GM18499 (cell line): ENCODE data around the gene DAAM1.

ENCODE experiments used
- ATAC-seq: cut with Tn5 transposase; IDR thresholded peaks from one replicate; pipeline ENCODE4 v1.9.1; 2021; ENCODE audit warnings: moderate number of reproducible peaks; ENCODE audit not compliant: insufficient read depth, unreplicated experiment

Gene DAAM1

DNA sequence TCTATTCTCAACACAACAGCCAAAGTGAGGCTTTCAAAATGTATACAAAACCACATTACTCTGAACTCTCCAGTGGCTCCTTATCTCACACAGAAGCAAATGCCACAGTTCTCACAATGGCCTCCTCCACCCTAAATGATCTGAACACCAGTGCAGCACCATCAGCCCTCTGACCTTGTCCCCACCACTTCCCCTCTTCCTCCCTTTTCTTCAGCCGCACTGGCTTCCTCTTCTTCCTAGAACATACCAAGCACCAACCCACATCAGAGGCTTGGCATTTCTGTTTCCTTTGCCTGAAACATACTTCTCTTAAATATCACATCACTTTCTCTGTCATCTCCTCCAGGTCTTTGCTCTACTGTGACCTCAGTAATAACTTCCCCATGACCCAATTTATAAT, 210.4 kb downstream of the DAAM1 start:
- ATAC-seq = no peak

DNA sequence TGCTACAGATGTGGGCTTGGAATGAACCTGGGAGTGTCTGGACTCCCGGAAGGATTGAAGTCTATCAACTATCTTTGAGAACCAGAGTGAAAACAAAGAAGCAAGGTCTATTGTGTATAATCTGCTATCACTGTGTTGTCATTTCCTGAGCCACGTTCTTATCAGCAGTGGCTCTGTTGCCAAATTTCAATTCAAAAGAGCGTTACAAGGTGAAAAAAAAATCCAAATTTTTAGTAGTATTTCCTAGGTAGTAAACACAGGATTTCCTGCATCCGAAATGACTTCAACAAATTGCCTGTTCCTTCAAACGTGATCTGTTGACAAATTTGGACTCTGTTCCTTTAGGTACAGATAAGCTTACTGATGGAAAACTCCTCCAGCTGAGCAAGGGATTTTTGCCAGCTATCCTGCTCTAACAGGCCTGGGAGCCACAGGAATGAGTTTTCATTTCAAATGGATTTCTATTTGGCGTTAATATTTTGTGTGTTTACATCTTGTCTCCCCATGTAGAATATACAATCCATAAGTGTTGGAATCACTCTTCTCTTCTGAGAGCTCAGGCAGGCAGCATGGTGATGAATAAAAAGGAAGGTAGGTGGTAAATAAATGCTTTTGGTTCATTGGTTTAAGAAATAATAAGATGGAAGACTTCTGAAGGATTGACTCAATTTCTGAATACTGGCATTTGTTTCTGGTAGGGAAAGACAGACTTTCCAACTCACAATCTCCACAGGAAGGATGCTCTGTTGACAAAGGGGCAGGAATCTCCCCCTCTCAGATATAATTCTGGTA, 218.2 kb downstream of the DAAM1 start:
- ATAC-seq = no peak

DNA sequence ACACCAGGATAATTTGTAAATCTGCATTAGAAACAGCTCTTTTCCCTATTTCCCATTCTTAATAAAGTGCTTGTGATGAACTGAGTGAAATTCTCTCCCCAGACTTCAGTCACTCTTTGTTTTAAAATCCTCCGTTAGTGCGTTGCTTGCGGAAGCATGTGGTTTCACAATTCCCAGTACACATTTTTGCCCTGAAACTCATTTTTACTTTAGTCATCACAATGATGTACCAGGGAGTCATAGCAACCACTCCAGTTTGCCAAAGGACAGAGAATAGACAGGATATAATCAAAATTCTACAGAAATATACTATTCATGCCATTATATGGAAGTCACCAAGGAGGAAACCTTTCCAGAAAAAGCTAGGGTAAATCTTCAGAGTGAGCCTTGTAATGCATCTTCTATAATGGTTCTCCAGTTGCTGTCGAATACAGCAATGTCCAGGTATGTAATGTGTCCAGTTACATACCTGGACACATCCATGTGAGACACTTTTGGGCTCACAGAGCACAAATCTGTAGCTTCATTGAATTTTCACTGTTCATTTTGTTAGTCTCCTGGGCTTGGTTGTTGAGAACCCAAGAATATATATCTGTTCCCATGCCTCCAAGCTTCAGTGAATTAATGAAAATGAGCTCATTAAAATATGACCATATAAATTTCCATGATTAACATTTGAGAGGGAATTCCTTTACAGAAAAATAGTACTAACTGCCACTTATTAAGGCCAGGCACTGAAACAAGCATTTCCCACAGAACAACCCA, 219.0 kb downstream of the DAAM1 start:
- no peak for ATAC-seq

DNA sequence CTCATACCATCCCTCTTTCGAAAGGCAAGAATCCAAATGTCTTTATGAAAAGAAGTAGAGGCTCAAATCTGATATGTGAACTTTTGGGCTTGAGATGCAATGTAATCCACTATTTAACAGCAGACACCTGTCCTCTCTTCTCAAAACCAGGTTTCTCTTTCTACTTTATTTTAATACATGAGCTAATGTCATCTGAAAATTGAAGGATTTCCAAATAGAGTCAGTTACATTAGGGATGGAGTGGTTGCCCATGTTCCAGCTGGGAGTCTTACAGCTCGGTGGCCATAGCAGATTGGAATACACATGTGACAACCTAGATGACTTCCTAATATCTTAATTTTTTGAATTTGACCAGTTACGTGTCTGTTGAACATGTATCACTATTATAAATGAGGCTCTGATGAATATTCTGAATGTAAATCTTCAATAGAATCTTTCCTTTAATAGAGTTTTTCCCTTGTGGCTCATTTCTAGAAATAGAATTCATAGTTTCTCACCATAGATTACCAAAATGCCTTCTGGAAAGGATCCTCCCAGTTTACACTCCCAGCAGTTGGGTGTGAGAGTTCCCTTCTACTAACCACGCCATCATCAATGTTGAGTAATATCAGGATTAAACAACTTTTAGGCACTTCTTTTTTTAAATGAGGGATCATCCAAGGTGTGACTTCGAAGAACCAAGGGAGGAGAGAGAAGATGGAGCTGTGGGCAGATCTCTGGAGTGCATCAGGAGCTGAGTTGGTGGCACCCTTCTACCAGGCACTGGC, 227.6 kb downstream of the DAAM1 start:
- ATAC-seq = no peak

DNA sequence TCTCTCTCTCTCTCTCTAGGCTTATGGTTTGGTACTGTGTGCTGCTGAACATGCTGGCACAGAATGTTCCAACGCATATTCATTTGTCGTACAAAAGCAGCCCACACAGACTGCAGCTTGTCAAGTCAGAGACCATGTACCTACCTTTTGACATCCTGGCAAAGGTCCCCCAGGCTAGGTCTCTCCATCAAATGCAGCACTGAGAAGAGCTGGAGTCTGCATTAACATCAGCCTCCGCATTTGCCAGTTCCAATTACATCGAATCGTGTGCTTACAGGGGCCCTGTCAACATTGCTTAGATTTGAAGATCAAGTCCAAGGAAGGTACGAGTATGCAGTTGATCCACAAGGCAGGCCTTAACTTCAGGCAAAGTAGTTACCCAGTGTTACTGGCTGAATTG, 228.8 kb downstream of the DAAM1 start:
- ATAC-seq = no peak

DNA sequence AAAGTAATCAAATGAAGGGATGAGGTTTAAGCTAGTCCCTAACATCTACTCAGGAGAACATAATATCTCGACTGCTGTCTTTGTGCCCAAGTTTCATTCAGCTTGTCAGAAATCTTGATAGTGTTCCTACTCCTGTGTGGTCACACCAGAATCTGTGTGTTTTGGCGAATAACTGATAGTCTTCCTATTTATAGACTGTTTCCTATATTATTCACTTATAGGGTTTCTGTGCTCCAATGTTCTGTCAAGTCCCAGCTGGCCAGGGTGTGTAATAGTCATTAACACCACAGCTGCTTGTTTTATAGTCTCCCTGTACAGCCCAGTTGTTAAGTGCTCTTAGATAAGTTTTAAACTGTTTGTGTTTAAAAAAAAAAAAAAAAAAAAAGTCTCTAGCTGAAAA, 230.8 kb downstream of the DAAM1 start:
- ATAC-seq = no peak
